HS-27A (cell line): ENCODE measurements around the gene LDAH.

Source experiments
- DNase-seq: peaks from one replicate; pipeline ENCODE4 v3.0.0-alpha.2; 2012; ENCODE audit warnings: low read depth, missing footprints

Gene LDAH

DNA sequence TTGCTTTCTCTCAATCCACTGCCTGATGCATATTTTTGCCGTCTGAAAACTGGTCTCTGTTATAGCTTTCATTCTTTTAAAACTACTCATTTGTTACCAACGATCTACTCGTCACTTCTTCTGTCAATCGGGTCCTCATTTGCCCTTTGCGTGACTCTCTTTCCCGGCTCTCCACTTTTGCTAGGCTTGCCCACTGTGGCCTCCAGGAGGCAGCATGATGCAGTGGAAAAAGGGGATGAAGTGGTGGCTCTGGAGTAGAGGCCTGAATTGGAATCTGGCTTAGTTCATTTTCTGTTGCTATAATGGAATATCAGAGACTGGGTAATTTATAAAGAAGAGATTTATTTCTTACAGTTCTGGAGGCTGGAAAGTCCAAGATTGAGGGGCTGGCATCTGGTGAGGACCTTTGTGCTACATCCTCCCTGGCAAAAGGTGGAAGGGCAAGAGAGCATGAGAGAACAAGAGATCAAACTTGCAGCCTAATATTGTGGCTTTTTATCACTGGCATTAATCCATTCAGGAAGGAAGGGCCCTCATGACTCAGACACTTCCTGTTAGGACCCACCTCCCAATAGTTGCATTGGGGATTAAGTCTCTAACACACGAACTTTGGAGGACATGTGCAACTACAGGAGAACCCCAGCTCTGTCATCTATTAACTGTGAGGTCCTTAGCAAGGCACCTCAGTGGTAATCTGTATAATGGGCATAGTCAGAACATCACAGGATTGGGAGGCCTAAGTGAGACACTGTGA, 140.6 kb downstream of the LDAH start:
- DNase-seq: no peak

DNA sequence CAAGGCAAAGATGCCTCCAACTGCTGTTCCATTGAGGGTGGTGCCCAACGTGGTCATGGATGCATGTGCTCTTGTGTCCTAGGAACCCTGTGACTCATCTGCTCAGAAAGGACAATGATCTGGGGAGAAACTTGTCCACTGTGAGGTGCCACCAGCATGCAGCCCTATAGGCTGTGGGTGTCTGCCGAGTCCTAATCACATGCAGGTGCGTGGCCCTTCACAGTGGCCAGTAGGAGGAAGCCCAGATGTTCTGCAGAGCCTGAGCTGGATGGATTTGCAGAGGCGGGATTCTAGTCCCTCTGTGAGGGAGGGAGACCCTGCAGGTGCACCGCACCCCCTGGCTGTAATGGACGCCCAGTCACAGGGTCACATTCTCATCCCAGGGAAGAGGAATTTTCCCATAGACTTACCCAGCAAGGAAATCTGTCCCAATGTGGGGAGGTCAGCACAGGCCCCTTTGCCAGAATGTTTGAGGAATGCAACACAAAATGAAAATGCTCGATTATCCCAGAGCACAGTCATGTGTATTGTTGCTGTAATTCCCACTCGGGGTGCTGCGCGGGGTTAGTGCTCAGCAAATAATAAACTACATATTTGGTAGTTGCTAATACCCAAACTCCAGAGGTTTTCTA, 142.0 kb downstream of the LDAH start:
- DNase-seq: no peak

DNA sequence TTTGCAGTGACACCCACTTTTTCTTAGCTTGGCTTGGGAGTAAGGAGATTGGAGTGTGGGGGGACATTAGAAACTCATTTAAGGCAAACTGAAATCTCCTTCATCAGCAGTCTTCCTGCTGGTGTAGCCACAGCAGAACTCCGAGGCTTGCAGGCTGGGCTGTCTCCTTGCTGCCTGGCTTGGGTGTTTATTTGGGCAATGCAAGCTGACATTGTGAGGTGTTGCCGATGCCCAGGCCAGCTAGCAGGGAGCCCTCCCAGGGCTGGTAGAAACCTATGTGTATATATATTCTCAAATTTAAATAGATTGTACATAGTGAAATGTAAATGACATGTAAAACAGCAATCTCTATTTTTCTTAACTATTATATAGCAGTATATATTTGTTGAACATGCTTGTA, 144.1 kb downstream of the LDAH start:
- DNase-seq: no peak

DNA sequence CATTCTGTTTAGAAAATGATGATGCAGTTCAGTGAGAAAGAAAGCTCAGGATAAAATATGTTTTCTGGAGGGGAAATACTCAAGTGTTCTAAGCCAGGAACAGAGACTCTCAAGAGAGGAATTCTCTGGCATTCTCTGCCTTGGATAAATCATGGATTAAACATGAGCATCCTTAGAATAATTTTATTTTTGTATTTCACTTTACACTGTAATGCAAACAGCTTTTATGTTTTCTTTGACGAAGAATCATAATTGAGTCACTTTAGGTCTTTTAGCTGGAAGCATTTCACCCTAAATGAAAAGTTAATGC, 144.9 kb downstream of the LDAH start:
- DNase-seq: no peak

DNA sequence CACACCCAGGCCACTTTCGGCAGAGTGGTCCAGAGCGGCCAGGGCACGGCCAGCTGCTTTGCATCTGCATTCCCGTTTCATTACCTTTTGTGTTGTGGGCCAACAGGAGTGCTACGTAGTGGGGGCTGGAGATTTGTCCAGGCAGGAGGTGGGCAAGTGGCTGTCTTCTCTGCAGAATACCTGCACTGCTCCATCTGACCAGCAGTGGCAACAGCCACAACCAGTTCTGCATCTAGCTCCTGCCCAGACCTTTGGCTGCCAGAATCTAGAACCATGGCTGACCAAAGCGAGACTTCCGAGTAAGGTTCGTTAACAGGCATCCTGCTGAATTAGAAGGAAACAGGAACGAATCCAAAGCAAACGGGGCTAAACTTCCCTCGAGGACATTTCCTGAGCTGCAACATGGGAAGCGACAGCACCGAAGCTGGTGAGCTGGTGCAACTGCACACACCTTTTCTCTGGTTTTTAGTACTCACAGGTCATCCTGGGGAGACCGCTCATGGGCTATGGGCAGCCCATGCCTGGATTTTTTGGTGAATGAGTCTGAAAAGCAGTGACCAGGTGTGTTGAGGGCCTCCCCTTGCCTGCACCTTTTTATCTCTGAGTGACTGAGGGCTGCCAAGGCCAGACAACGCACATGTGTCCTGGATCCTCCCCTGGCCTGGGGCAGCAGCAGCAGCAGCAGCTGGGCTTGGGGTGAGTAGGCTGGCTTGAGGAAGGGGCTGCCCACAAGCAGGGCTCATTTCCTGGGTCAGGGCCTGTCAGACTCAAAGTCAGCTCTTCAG, 145.4 kb downstream of the LDAH start:
- DNase-seq: no peak

DNA sequence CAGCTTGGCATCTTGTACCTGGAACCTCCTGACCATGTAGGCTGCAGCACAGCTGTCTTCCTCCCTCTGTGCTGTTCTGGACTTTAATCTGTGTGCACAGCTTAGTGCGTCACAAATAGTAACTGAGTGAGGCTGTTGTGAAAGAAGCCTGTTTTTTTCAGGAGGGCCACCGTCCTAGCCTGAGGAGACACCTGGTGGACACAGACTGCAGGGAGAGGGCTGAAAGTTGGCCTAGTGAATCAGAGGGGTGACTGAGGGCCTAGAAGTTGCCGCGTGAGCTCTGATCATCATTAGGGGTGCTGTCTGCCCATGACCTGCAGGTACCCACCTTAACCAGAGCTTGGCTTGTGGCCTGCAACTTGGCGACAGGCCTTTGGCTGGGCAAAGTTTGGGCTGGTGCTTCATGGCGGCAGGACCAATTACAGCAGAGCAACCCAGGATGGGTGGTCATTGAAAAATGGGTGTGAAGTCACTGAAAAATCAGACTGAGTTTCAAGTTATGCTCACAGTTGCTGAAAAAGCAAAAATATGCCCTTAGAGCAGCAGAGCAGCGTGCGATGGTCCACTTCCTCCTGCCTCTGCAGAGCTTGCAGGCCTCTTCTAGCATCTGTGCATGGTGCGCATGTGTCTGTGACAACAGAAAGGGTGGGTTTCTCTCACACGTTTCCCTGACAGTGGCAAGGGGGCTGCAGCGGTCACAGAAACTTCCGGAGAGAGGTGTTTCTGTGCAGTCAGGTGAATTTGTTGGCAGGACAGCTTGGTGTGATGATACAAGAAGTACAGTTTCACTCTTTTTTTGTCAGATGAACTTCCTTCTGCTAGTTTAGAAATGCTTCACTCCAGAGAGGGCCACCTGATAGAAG, 146.3 kb downstream of the LDAH start:
- DNase-seq: no peak

DNA sequence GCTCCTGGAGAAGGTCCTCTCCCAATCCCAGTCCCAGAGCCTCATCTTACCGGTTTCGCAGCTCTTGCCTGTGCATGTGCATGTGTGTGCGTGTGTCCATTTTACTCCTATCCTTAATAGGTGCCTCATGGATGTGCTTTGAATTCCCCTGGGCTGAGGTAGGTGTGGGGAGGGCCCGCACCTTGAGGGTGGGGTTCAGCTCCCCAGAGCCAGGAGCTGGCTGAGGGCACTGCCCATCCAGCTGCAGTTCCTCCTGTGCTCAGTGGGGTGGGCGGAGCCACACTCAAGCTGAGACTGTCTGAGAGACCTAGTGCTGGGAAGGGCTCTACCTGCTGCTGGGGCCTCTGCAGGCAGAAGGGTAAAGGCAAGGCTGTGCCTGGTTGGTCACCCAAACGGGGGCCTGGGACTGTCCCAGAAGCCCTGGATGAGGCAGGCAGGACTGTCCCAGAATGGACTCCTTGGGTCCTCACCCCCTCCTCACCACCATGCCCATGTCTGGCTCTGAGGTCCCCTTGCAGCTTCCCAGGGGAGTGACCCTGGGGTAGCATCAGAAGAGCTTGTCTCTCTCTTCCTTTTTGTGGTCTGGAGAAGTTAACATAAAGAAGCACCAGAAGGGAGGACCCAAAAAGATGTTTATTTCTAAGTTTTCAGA, 147.1 kb downstream of the LDAH start:
- DNase-seq: no peak

DNA sequence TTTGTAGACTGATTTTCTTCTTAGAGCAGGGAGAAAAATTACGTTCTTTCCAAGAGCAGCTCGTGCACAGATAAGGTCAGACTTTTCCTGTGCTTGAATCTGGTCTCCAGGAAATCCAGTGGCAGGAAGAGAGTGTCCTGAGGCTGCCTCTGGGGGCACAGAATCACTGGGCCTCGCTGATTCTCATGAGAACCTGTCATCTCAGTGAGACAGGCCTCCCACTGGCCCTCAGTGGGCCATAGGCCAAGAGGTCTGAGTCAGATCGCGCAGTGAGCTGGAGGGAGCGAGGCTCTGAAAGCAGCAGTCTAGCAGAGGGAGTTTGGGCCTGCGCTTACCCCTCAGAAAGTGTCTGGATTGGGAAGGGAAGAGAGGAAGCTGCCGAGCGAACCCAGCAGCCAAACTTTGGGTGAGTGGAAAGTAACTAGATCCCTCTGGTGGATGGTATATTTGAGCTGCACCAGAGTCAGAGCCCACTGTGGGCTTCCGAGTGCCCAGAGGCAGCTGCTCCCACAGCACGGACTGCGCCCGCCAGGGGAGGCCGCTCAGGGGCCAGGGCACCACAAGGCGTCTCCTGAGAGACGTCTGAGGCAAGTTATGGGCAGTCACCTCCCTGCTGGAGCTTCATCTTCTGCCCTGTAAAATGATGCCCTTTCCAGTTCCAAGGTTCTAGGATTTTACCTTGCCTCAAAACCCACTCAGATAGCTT, 147.8 kb downstream of the LDAH start:
- peak; percentile 22 for DNase-seq

DNA sequence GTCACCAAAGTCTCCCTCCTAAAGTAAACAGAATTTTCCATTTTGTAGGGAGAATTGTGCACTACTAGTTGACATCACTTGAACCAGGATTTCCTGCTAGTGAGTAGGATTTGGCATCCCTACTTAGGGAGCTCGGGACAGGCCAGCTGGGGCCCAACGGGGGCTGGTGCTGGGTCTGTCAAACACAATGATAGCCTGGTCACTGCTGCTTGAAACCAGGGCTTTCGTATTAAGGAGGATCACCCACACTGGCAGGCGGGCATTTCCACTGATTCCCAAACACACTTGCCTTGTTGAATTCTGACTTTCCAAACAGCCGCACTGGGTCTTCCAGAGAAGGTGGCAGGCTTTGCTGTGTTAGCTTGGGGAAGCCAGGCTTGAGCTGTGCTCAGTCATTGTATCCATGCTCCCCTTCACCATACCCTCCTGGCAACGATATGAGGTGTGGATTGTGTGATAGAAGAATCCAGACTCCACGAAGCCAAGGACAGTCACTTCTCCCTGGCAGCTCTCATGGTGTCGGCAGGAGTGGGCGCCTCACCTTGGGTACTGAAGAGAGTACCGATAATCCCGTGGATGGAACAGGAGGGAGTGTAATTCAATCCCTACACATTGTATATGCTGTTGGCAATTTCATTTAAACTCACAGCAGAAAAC, 148.5 kb downstream of the LDAH start:
- no peak for DNase-seq

DNA sequence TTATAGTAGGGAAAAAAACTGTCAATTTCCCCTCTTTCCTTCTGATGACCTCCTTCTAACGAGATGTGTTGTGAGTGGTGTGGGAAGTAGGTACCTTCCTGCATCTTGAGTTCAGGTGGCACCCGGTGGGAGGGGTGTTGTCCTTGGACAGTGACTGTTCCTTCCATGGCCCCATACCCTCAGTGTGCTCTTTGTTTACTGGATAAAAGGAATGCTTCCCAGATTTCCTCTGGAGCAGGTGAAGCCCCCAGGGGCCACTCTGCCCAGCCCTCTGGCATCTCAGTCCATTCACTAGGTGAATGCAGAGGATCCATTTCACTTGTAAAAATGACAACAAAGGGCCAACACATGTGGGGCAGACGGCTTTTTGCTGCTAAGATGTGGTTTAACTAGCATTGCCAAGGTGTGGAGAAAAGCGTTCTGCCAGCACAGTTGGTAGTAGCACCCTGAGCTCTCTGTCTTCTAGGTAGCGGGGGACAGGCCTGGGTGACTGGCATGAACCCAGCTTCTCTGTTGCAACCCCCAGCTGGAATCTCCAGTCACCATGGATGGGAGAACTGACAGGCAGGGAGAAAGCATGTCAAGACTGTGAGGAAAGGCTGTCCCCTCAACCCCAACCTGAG, 149.1 kb downstream of the LDAH start:
- no peak for DNase-seq

DNA sequence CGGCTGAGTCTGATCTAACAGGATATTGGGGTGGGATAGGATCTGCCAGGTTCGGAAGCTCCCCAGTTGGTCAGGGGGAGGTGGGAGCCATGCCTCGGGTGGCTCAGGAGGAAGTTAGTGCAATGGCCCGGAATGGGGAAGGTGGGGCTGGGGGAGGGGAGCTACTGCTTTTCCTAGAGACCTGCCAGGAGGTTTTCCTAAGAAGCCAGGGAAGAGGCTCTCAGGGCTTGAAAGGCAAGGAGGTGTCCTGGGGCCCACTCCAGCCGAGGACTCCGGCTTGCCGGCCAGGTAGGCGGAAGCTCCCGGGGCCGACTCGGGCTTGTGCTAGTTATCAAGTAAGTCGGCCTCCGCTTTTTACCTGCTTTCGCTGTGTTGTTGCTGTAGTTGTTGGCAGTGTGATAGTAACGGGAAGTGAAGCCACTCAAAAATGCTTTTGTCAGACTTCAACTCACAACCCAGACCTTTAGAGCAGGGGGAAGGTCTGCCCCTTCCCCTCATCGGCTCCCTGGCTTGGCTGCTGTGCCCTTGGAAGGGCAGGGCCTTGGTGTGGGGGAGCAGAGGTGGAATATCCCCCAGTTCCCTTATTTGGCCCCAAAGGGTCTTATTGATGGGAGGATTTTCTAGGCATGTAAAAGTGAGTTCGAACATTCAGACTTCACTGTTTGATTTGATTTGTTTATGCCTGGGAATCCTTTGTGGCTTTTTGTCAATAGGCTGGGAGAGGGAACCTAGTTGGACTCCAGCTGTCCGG, 150.5 kb downstream of the LDAH start:
- DNase-seq: no peak

DNA sequence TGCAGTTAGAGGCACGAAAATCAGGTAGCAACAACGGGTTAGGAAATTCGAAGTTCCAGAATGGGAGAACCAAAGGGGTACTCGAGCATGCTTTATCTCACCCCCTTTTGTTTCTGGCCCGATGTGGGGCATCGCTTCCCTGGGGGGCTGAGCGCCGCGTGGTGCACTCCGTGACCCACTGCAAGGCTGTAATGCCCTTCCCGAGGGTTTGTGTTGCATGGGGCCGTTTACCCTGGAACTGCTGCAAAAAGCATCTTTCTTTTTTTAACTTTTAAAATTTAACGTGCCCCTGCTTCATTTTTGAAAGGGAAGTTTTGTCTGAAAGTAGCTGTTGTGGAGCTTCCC, 151.2 kb downstream of the LDAH start:
- DNase-seq: no peak

DNA sequence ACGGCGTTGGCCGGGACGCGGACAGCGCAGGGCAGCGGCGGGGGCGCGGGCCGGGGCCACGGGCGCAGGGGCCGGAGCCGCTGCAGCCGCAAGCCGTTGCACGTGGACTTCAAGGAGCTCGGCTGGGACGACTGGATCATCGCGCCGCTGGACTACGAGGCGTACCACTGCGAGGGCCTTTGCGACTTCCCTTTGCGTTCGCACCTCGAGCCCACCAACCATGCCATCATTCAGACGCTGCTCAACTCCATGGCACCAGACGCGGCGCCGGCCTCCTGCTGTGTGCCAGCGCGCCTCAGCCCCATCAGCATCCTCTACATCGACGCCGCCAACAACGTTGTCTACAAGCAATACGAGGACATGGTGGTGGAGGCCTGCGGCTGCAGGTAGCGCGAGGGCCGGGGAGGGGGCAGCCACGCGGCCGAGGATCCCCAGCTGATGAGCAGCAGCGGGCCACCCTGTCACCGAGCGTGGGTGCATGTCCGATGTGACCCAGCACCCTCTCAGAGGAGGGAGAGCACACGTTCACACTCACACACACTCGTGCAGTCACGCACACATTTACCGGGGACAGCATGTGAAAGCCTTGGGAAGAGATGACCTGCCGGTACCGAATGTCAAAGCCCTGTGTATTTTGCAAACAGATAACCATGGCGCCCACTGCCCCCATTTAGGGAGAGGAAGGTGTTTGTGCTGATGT, 151.7 kb downstream of the LDAH start:
- no peak for DNase-seq

DNA sequence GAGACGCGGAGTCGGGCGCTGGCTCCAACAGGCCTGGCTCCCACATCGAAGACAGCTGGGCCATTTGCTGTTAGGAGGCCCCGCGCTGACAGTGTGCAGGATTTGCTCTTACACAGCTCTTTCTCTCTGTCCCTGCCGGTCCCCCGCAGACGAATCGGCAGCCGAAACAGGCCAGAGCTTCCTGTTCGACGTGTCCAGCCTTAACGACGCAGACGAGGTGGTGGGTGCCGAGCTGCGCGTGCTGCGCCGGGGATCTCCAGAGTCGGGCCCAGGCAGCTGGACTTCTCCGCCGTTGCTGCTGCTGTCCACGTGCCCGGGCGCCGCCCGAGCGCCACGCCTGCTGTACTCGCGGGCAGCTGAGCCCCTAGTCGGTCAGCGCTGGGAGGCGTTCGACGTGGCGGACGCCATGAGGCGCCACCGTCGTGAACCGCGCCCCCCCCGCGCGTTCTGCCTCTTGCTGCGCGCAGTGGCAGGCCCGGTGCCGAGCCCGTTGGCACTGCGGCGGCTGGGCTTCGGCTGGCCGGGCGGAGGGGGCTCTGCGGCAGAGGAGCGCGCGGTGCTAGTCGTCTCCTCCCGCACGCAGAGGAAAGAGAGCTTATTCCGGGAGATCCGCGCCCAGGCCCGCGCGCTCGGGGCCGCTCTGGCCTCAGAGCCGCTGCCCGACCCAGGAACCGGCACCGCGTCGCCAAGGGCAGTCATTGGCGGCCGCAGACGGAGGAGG, 152.4 kb downstream of the LDAH start:
- DNase-seq: no peak

DNA sequence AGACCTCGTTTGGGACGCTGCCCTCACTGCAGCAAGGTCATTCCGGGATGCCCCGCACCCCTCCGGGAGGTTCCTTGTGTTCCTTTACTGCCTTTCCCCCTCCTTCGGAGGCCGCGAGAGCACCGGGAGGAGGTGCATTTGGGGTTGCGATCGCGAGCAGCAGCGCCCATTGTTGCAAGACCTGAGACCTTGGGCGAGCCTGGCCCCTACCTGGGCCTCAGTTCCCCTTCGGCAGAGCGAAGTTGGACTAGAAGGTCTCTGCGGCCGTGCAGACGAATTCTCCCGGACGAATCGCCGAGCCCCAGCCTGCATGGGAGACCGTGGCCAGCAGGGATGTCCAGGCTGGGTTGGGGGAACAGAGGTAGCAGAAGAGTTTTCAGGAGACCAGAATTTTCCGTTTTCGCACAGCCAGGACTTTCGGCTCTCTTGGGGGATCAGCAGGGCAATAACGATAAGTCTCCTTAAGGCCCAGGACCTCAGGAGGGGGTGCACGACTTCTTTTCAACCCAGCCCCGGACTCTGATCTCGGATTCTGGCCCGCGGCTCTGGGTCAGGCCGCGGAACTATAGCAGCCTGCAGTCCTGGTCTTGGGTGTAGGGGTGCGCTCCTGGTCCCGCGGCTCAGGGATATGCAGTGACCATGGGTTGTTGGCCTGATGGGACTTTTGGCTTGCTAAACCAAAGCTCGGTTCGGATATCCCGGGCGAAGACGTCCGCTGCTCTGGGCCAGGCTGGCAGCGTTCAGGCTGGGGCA, 153.2 kb downstream of the LDAH start:
- no peak for DNase-seq

DNA sequence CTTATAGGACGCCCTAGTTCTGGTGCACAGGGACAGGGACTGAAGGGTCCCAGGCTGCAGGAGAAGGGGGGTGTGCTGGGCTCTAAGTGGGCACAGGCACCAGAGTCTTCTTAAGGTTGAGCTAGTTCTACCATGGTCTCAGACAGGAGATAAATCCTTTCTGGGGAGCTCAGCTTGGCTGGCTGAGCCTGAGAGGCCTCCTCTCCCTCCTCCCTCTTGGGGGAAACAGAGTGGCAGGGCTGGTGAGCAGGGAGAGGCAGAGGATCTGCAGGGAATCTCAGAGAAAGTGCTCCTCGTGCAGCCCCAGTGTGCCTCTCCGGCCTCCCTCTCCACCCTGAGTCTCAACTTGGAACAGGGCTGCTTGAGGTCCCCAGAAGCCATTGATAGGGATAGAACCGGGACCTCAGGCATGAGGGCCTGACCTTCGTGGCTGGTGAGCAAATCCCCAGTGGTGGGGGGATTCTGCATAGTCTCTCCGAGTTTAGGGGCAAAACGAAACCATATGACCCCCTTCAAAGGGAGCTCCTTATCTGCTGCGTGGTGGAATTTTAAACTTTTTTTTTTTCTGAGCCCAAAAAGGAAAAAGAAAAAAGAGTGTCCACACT, 153.9 kb downstream of the LDAH start:
- DNase-seq: no peak

DNA sequence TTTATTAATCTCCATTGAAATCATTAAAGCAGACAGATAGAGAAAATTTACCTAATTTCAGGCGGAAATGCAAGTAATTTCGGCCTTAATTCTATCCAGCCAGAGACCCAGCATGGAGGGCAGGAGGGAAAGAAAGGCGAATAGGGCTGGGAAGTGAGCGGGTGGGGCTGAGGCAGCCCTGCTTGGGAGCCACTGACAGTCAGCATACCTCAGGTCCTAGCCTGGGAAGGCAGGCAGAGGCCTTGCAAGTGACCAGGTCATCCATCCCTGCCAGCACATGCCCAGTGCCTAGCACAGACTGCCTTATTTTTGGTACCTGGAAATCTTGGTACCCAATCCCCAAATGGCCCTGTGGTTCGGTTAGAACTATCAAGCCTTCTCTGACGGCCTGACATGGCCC, 154.4 kb downstream of the LDAH start:
- no peak for DNase-seq
